Activated CD4-positive, alpha-beta T cell treated with anti-CD3 and anti-CD28 coated beads for 36 hours (primary cell): Measurements from ENCODE around the gene GRIN1. TPM values are rescaled to one million over a fixed set of nuclear protein-coding genes. Genes with fewer than 3 reads are reported as not detected.
A peak's percentile ranks its signal among the peaks of the same experiment; 100 is the strongest.

Source experiments
- ATAC-seq: fragments of 200-7000 bp; cut with Tn5 transposase; one replicate; pipeline ENCODE4 v1.10.0; 2021; ENCODE audit warnings: mild to moderate bottlenecking, moderate library complexity
- CTCF ChIA-PET: fragments of 350-600 bp; sonication (Branson Sonifier 250); formaldehyde crosslinking; loops from one replicate; lab custom pipeline; 2021; ENCODE audit warnings: antibody characterized with exemption; lab: Charles Lee
- POLR2A ChIA-PET: fragments of 350-600 bp; sonication (Branson Sonifier 250); formaldehyde crosslinking; loops from one replicate; lab custom pipeline; 2021; ENCODE audit warnings: antibody characterized with exemption, inconsistent platforms; lab: Charles Lee
- DNase-seq: peaks from one replicate; pipeline ENCODE4 v3.0.0-alpha.2; 2020
- H3K27ac Mint-ChIP-seq: one replicate; pipeline ENCODE4 v1.8.0; 2021; ENCODE audit warnings: mixed read lengths
- H3K27me3 Mint-ChIP-seq: one replicate; pipeline ENCODE4 v1.8.0; 2021; ENCODE audit warnings: mixed read lengths
- H3K36me3 Mint-ChIP-seq: one replicate; pipeline ENCODE4 v1.8.0; 2021; ENCODE audit warnings: low read depth, mixed read lengths
- H3K4me1 Mint-ChIP-seq: one replicate; pipeline ENCODE4 v1.8.0; 2021; ENCODE audit warnings: mixed read lengths
- H3K4me3 Mint-ChIP-seq: one replicate; pipeline ENCODE4 v1.8.0; 2021; ENCODE audit warnings: mild to moderate bottlenecking, moderate library complexity, mixed read lengths
- H3K9me3 Mint-ChIP-seq: one replicate; pipeline ENCODE4 v1.8.0; 2021; ENCODE audit warnings: low read depth, mixed read lengths
- intact Hi-C, 2 experiments: fragments of 100-400 bp; cut with DNase I in 1 of 2; cut with micrococcal nuclease in 1 of 2; formaldehyde crosslinking; loops; one replicate each; pipeline versions ENCODE4 v1.14.2 to v1.15.1; 2022 to 2024; cut with DNase I, micrococcal nuclease
- total RNA-seq, 2 experiments: library from RNA; stranded (reverse); gene quantifications; one replicate each; pipeline ENCODE4 v1.2.3, GENCODE V29; 2021

GRIN1 gene
- total RNA-seq, 2 experiments from 2014 or later, result 0.14 TPM; not detected in 1

- ChIA-PET CTCF (interaction anchor here (1.0 to 1.9 kb wide), 3 partner anchors 19 to 62 kb away, joined by 3 to 5 read pairs (median 3); no protein-coding TSS in a partner anchor), POLR2A (no interaction called here)
- intact Hi-C loops, result no loop called here
- Mint-ChIP-seq H3K27me3 (peaks cover 4% of the 10 kb centered on the region), H3K27ac (no peak overlapping the region), H3K4me3 (no peak overlapping the region), H3K36me3 (peaks cover 6% of the 10 kb centered on the region), H3K4me1 (no peaks in the 10 kb centered on the region), H3K9me3 (no peaks in the 10 kb centered on the region)
- DNase-seq (no peak), ATAC-seq (peak; percentile 10)
These were observed 36.5 kb downstream of the GRIN1 start for GRCh38 chr9:137175345-137175961.

GRCh38 chr9:137176302-137177182 lies 37.6 kb downstream of the GRIN1 start:
- peak; percentile 59 for ATAC-seq
- no peaks in the 10 kb centered on the region for H3K9me3 Mint-ChIP-seq
- DNase-seq, result peak; percentile 54
- POLR2A ChIA-PET, result no interaction called here
- H3K27ac Mint-ChIP-seq, result no peak overlapping the region
- CTCF ChIA-PET, result interaction anchor here (0.6 to 1.5 kb wide), 7 partner anchors 12 to 194 kb away, joined by 3 to 7 read pairs (median 3); partner anchors contain the start of genes LCNL1, RNF208 and SSNA1
- H3K27me3 Mint-ChIP-seq, result peaks cover 2% of the 10 kb centered on the region
- intact Hi-C loops, result no loop called here
- H3K4me3 Mint-ChIP-seq, result no peak overlapping the region
- no peaks in the 10 kb centered on the region for H3K4me1 Mint-ChIP-seq
- H3K36me3 Mint-ChIP-seq, result peaks cover 6% of the 10 kb centered on the region

DNA sequence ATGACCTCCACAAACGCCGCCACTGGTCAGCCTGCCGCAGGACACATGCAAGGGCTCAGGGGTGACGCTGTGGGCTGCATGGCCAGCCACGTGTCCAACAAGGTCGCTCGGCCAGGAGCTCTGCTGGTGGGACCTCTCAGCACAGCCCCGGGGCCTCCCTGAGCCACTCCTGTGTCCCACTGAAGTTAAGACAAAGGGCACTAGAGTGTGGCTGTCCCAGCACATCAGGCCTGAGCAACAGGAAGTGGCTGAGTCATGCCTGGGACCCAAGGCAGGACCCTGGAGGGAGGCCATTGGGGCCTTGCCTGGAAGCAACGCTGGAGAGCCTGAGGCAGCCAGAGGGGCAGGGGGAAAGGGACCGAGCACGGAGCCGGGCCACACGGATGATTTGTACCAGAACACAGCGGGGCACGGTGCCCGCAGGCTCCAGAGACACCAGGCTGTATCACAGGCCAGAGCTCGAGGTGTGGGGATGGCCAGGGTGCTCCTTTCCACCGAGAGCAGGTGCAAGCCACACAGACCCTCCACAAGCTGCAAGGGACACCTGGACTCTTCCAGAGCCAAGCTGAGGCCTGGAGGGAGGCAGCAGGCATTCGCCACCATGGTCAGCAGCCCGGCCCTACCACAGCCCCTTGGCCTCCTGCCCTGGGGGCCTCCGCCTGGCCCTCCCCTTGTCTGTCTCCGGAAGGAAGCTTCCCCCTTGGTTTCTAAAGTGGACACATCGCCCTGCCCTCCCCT lies 39.4 kb downstream of the GRIN1 start:
- no peak overlapping the region for H3K4me3 Mint-ChIP-seq
- no peak for ATAC-seq
- POLR2A ChIA-PET, result no interaction called here
- intact Hi-C loops, result no loop called here
- CTCF ChIA-PET, result no interaction called here
- H3K36me3 Mint-ChIP-seq, result peaks cover 10% of the 10 kb centered on the region
- DNase-seq, result no peak
- no peak overlapping the region for H3K27ac Mint-ChIP-seq
- H3K9me3 Mint-ChIP-seq, result no peaks in the 10 kb centered on the region
- no peaks in the 10 kb centered on the region for H3K4me1 Mint-ChIP-seq
- no peaks in the 10 kb centered on the region for H3K27me3 Mint-ChIP-seq

DNA sequence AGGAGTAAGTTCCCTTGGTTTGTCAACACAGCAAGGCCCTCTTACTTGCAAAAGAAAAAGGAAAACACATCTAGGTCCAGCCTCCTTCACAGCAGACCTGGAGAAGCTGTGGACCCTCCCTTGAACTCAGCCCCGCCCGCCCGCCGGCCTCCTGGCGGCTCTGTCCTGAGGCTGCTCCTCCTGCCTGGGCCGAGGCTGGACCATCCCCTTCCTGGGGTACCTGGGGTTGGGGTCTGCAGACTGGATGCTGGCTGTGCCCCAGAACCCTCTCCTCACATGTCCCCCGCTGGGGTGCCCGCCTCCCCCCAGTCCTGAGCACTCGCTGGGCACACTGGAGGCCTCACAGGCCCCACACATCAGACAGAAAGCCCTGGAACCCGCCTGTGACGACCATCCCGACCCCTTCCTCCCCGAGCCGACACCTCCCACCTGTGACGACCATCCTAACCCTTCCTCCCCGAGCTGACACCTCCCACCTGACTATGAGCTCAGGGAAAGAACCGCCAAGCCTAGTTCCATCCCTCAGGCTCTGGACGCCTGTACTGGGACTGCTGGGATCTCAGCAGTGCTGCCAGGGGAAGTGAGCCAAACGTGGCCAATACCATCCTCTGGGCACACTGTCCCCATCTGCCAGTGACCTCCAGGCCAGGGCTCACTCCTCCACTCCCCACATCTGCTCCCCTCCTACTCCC lies 40.1 kb downstream of the GRIN1 start:
- no peak overlapping the region for H3K27ac Mint-ChIP-seq
- H3K36me3 Mint-ChIP-seq, result peaks cover 10% of the 10 kb centered on the region
- H3K4me1 Mint-ChIP-seq, result no peaks in the 10 kb centered on the region
- H3K27me3 Mint-ChIP-seq, result no peaks in the 10 kb centered on the region
- H3K9me3 Mint-ChIP-seq, result no peaks in the 10 kb centered on the region
- intact Hi-C loops, result no loop called here
- DNase-seq (no peak), ATAC-seq (no peak)
- ChIA-PET CTCF (no interaction called here), POLR2A (no interaction called here)
- no peak overlapping the region for H3K4me3 Mint-ChIP-seq

DNA sequence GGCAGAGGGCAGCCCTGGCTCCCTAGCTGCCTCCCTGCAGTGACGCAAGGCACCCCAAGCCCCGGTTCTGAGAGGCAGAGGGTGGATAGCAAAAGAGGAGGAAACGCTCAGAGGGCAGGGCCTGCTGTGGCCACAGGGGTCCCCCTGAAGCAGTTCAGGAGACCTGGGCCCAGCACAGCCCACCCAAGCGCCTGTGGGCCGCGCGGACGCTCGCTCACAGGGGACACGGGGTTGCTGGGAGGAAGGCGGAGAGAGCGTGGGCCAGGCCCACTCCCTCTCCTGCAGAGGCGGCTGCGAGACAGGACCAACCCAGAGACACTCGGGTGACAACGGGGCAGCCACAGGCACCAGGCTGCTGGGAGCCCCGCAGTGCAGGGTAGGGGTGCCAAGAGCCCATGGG lies 40.8 kb downstream of the GRIN1 start:
- peaks cover 4% of the 10 kb centered on the region for H3K4me1 Mint-ChIP-seq
- ATAC-seq, result no peak
- intact Hi-C loops, result no loop called here
- no peak for DNase-seq
- peaks cover 10% of the 10 kb centered on the region for H3K36me3 Mint-ChIP-seq
- no peak overlapping the region for H3K4me3 Mint-ChIP-seq
- H3K9me3 Mint-ChIP-seq, result no peaks in the 10 kb centered on the region
- CTCF ChIA-PET, result no interaction called here
- POLR2A ChIA-PET, result no interaction called here
- H3K27ac Mint-ChIP-seq, result no peak overlapping the region
- H3K27me3 Mint-ChIP-seq, result no peaks in the 10 kb centered on the region

- CTCF ChIA-PET, result interaction anchor here (1.1 kb wide), 1 partner anchor 8 kb away, joined by 4 read pairs; no protein-coding TSS in a partner anchor
- DNase-seq (no peak), ATAC-seq (no peak)
- intact Hi-C loops, result no loop called here
- Mint-ChIP-seq H3K27me3 (no peaks in the 10 kb centered on the region), H3K4me3 (no peak overlapping the region), H3K36me3 (peaks cover 10% of the 10 kb centered on the region), H3K4me1 (peaks cover 7% of the 10 kb centered on the region), H3K27ac (no peak overlapping the region), H3K9me3 (no peaks in the 10 kb centered on the region)
- POLR2A ChIA-PET, result no interaction called here
These were observed 41.5 kb downstream of the GRIN1 start for GRCh38 chr9:137180491-137180890.

DNA sequence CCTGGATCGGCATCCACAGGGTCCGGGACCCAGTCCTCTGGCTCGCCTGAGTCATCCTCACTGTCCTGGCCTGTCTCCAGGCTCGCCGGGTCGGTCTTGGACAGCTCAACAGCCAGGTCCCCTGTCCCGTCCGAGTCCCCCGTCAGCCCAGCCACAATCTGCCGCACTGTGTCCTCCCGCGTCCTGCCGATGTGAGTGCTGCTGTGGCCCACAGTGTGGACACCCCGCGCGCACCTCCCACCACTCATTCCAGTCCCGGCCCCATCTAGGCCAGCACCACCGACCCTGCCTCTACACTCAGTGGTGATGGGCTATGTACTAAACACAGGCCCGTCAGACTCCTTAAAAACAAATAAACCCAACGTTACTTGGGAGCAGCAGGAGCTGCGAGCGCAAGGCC lies 42.7 kb downstream of the GRIN1 start:
- no peaks in the 10 kb centered on the region for H3K27me3 Mint-ChIP-seq
- peaks cover 13% of the 10 kb centered on the region for H3K36me3 Mint-ChIP-seq
- H3K4me3 Mint-ChIP-seq, result no peak overlapping the region
- CTCF ChIA-PET, result interaction anchor here (1.1 kb wide), 1 partner anchor 7 kb away, joined by 4 read pairs; no protein-coding TSS in a partner anchor
- H3K9me3 Mint-ChIP-seq, result no peaks in the 10 kb centered on the region
- no peak for DNase-seq
- no peak overlapping the region for H3K27ac Mint-ChIP-seq
- POLR2A ChIA-PET, result no interaction called here
- ATAC-seq, result no peak
- intact Hi-C loops, result no loop called here
- H3K4me1 Mint-ChIP-seq, result peaks cover 15% of the 10 kb centered on the region

- Mint-ChIP-seq H3K9me3 (no peaks in the 10 kb centered on the region), H3K27me3 (no peaks in the 10 kb centered on the region), H3K4me3 (no peak overlapping the region), H3K27ac (no peak overlapping the region), H3K4me1 (peaks cover 24% of the 10 kb centered on the region), H3K36me3 (peaks cover 14% of the 10 kb centered on the region)
- CTCF ChIA-PET, result interaction anchor here (0.6 kb wide), 1 partner anchor 485 kb away, joined by 3 read pairs; no protein-coding TSS in a partner anchor
- intact Hi-C loops, result no loop called here
- POLR2A ChIA-PET, result no interaction called here
- no peak for ATAC-seq
- DNase-seq, result no peak
These were observed 43.9 kb downstream of the GRIN1 start for GRCh38 chr9:137182836-137183235.

DNA sequence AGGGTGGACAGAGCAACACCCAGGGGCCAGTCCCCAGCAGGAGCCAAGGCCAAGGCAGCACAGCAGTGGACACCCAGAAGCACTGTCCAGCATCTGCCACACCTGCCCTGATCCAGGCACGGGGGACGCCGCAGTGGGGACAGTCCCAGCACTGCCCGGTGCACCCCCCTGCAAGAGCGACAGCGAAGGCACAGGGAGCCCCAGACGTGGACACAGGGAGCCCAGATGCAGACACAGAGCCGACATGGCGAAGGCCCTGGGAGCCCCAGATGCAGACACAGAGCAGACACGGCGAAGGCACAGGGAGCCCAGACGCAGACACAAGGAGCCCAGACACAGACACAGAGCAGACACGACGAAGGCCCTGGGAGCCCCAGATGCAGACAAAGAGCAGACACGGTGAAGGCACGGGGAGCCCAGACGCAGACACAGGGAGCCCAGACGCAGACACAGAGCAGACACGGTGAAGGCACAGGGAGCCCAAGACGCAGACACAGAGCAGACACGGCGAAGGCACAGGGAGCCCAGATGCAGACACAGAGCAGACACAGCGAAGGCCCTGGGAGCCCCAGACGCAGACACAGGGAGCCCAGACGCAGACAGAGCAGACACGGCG lies 45.1 kb downstream of the GRIN1 start:
- Mint-ChIP-seq H3K4me1 (peaks cover 26% of the 10 kb centered on the region), H3K4me3 (no peak overlapping the region), H3K9me3 (no peaks in the 10 kb centered on the region), H3K27me3 (no peaks in the 10 kb centered on the region), H3K27ac (no peak overlapping the region), H3K36me3 (peaks cover 15% of the 10 kb centered on the region)
- no peak for ATAC-seq
- CTCF ChIA-PET, result no interaction called here
- no peak for DNase-seq
- POLR2A ChIA-PET, result no interaction called here
- intact Hi-C loops, result no loop called here

DNA sequence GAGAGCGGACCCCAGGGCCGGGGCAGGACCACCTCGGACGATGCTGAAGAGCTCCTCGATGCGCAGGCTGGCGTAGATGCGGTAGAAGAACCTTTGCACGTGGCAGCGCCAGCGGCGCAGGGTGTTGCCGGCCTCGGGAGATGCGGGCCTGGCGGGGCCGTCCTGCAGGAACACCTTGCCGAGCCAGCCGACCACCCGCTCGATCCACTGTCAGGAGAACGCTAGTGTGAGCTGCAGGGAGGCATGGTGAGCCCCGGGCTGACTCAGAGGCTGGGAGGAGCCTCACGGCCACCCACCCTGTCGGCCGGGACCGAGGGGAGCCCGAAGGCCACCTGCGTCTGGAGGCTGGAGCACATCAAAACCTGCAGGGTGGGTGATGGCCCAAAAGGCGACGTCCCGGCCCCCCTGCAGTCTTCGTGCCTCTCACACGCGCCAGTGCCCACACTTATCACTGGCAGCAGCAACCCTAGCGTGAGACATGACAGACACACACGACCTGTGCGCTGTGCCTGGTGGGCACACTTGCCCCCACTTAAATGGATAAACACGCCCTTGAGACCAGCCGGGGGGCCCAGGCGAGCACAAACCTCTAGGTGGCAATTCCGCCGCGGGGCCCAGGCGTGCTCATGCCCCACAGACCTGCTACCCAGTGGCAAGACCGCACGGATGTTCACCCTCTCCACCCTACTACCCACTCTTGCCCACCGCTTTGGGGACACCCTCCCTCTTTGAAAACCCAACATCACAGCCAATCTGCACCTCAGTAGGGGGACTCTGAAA lies 46.1 kb downstream of the GRIN1 start:
- POLR2A ChIA-PET, result no interaction called here
- no peaks in the 10 kb centered on the region for H3K27me3 Mint-ChIP-seq
- H3K27ac Mint-ChIP-seq, result no peak overlapping the region
- intact Hi-C loops, result loop anchor here in 1 of 2 experiments (5.0 kb wide), 1 partner anchor 37 kb away; the partner anchor contains the start of gene RNF208
- CTCF ChIA-PET, result no interaction called here
- ATAC-seq, result no peak
- no peak overlapping the region for H3K4me3 Mint-ChIP-seq
- no peaks in the 10 kb centered on the region for H3K9me3 Mint-ChIP-seq
- H3K36me3 Mint-ChIP-seq, result peaks cover 12% of the 10 kb centered on the region
- peaks cover 28% of the 10 kb centered on the region for H3K4me1 Mint-ChIP-seq
- DNase-seq, result no peak
